Activated T-helper 1 cell treated with anti-CD3 and anti-CD28 coated beads, Interleukin-12 subunit alpha, Interleukin-12 subunit beta, Interleukin-2, Interleukin-4 antibody, amounts not matched to agents 30 ng/mL and 10 ng/mL and 1 ng/mL, durations not matched to agents 14 hours and 24 hours and 36 hours (primary cell): ENCODE results near the gene BMPR2. TPM values are rescaled to one million over a fixed set of nuclear protein-coding genes. Genes with fewer than 3 reads are reported as not detected.
"Not testable (repeated sequence)": the region's sequence is repeated elsewhere in the genome, so short reads cannot be mapped to it uniquely, and the experiment has no call there.

Experiments
- DNase-seq: peaks from one replicate; pipeline ENCODE4 v3.0.0; 2021; ENCODE audit warnings: low spot score
- H3K27ac Mint-ChIP-seq: one replicate; pipeline ENCODE4 v1.8.0; 2021; ENCODE audit warnings: mild to moderate bottlenecking, mixed read lengths
- H3K27me3 Mint-ChIP-seq: one replicate; pipeline ENCODE4 v1.8.0; 2022; ENCODE audit warnings: mild to moderate bottlenecking, moderate library complexity, mixed read lengths; ENCODE audit not compliant: insufficient read depth
- H3K36me3 Mint-ChIP-seq: one replicate; pipeline ENCODE4 v1.8.0; 2021; ENCODE audit warnings: low read depth, mixed read lengths
- H3K4me1 Mint-ChIP-seq: one replicate; pipeline ENCODE4 v1.8.0; 2021; ENCODE audit warnings: low read depth, mixed read lengths
- H3K4me3 Mint-ChIP-seq: one replicate; pipeline ENCODE4 v1.8.0; 2021; ENCODE audit warnings: mild to moderate bottlenecking, moderate library complexity, mixed read lengths
- H3K9me3 Mint-ChIP-seq: one replicate; pipeline ENCODE4 v1.8.0; 2021; ENCODE audit warnings: mixed read lengths
- intact Hi-C: fragments of 100-400 bp; cut with micrococcal nuclease; formaldehyde crosslinking; loops from one replicate; pipeline ENCODE4 v1.15.1; 2024
- total RNA-seq: library from RNA; stranded (reverse); gene quantifications from 2 replicates; pipeline ENCODE4 v1.2.3, GENCODE V29; 2022

The BMPR2 gene
- total RNA-seq, 1 donor from 2014 or later: 5.5 TPM

DNA sequence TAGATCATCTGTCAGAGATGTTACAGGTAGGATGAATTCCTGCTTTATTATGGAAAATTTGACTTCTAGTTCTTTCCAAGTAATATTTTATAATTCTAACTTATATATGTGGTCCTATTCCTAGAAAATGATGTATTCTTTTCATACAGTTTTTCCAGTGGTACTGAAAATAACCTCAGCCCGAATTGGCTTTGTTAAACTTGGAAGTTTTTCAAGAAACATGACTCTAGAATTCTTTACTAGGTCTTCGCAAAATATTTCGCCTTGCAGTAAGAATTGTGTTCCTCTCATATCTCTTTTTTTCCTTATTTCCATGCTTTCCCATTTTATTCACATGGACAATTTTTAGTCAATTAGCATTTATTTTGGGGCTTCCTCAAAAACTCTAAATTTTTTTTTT is 60.5 kb downstream of the BMPR2 start:
- intact Hi-C loops: no loop called here
- DNase-seq: no peak
- peaks cover 1% of the 10 kb centered on the region for H3K36me3 Mint-ChIP-seq
- no peaks in the 10 kb centered on the region for H3K27me3 Mint-ChIP-seq
- no peaks in the 10 kb centered on the region for H3K9me3 Mint-ChIP-seq
- H3K4me3 Mint-ChIP-seq: no peak overlapping the region
- no peaks in the 10 kb centered on the region for H3K4me1 Mint-ChIP-seq
- no peak overlapping the region for H3K27ac Mint-ChIP-seq

GRCh38 chr2:202440117-202440516 is 64.0 kb downstream of the BMPR2 start:
- H3K27me3 Mint-ChIP-seq, H3K4me3 Mint-ChIP-seq, H3K36me3 Mint-ChIP-seq, H3K9me3 Mint-ChIP-seq, H3K27ac Mint-ChIP-seq, DNase-seq, intact Hi-C loops, H3K4me1 Mint-ChIP-seq: not testable (repeated sequence)

DNA sequence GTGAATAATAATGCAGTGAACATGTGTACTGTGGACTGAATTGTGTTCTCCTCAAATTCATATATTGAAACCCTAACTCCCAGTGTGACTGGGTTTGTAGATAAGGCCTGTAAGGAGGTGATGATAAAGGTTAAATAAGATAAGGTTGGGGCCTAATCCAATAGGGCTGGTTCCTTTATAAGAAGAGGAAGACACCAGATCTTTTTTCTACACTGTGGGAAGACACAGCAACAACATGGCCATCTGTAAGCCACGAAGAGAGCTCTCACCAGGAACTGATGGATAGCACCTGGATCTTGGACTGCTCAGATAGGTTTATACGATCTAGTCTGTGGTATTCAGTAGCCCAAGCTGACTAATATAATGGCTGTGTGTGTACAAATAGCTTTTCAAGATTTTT is 66.8 kb downstream of the BMPR2 start:
- peaks cover 10% of the 10 kb centered on the region for H3K4me1 Mint-ChIP-seq
- no peaks in the 10 kb centered on the region for H3K36me3 Mint-ChIP-seq
- DNase-seq: no peak
- H3K9me3 Mint-ChIP-seq: no peaks in the 10 kb centered on the region
- no peak overlapping the region for H3K27ac Mint-ChIP-seq
- no peak overlapping the region for H3K4me3 Mint-ChIP-seq
- no peaks in the 10 kb centered on the region for H3K27me3 Mint-ChIP-seq
- intact Hi-C loops: no loop called here

DNA sequence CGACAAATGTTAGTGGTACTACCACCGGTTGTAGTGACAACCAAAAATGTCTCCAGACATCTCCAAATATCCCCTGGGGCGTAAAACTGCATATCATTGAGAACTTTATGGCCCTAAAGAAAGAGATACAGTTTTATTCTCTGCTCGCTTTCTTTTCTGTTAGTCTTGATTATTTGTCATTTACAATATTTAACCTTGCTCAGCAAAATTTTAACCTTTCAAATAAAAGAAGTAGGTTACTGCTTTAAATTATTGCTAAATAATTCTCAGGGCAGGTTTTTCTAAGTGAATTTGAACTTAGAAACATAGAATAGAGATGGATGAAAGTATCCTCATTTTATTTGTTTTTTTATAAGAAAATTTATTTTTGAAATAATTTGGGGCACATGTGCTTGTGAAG is 67.9 kb downstream of the BMPR2 start:
- no peaks in the 10 kb centered on the region for H3K36me3 Mint-ChIP-seq
- no peaks in the 10 kb centered on the region for H3K27me3 Mint-ChIP-seq
- no peak overlapping the region for H3K27ac Mint-ChIP-seq
- intact Hi-C loops: no loop called here
- H3K4me1 Mint-ChIP-seq: peaks cover 10% of the 10 kb centered on the region
- no peaks in the 10 kb centered on the region for H3K9me3 Mint-ChIP-seq
- no peak for DNase-seq
- no peak overlapping the region for H3K4me3 Mint-ChIP-seq

DNA sequence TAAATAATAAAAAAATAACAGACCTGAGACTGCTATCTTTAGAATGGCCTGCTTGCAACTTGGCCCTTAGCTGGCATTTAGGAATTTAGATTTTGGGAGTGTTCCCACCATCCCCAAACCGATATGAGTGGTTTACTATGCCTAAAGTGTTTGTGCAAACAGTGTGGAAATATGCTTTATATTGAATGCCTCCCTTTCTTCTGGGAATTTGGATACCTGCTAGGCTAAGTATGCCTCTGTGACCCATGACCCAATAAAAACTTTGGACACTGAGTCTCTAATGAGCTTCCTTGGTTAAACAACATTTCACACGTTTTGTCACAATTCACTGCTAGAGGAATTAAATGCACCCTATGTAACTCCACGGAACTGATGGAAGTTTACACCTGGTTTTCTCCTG is 73.2 kb downstream of the BMPR2 start:
- no peak overlapping the region for H3K27ac Mint-ChIP-seq
- H3K36me3 Mint-ChIP-seq: no peaks in the 10 kb centered on the region
- H3K27me3 Mint-ChIP-seq: no peaks in the 10 kb centered on the region
- intact Hi-C loops: no loop called here
- no peaks in the 10 kb centered on the region for H3K4me1 Mint-ChIP-seq
- H3K9me3 Mint-ChIP-seq: no peaks in the 10 kb centered on the region
- H3K4me3 Mint-ChIP-seq: no peak overlapping the region
- no peak for DNase-seq

- no peaks in the 10 kb centered on the region for H3K9me3 Mint-ChIP-seq
- DNase-seq: no peak
Measured at GRCh38 chr2:202450785-202451184, 74.7 kb downstream of the BMPR2 start.

DNA sequence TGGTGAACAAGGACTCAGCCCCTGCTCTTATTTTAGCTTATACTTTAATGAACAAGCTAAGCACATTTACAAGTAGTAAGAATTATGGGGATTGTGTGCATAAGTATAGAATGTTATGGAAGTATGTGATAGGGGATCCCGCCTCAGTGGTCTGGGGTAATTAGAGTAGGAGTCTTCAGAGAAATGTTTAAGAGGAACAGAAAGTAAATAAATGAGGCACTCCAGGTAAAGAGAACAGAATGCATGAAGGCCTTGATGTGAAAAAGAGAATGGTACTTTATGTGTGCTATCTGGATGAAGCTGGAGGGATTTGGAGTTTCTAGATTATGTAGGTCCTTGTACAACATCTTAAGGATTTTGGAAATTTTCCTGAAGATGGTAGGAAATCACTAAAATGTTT is 76.6 kb downstream of the BMPR2 start:
- H3K4me3 Mint-ChIP-seq: no peak overlapping the region
- DNase-seq: no peak
- no peaks in the 10 kb centered on the region for H3K4me1 Mint-ChIP-seq
- H3K36me3 Mint-ChIP-seq: no peaks in the 10 kb centered on the region
- H3K27ac Mint-ChIP-seq: no peak overlapping the region
- no peaks in the 10 kb centered on the region for H3K9me3 Mint-ChIP-seq
- intact Hi-C loops: no loop called here
- no peaks in the 10 kb centered on the region for H3K27me3 Mint-ChIP-seq

More at GRCh38 chr2:202450785-202451184, 74.7 kb downstream of the BMPR2 start:
- Mint-ChIP-seq H3K27me3 (no peaks in the 10 kb centered on the region), H3K36me3 (no peaks in the 10 kb centered on the region), H3K4me3 (no peak overlapping the region), H3K27ac (no peak overlapping the region), H3K4me1 (no peaks in the 10 kb centered on the region)
- intact Hi-C loops: no loop called here

- intact Hi-C loops: no loop called here
- Mint-ChIP-seq H3K27me3 (no peaks in the 10 kb centered on the region), H3K4me3 (no peak overlapping the region), H3K9me3 (no peaks in the 10 kb centered on the region), H3K36me3 (no peaks in the 10 kb centered on the region), H3K27ac (no peak overlapping the region), H3K4me1 (no peaks in the 10 kb centered on the region)
- DNase-seq: no peak
Measured at GRCh38 chr2:202454536-202454935, 78.4 kb downstream of the BMPR2 start.

GRCh38 chr2:202455114-202455513 is 79.0 kb downstream of the BMPR2 start:
- Mint-ChIP-seq H3K36me3 (no peaks in the 10 kb centered on the region), H3K27me3 (no peaks in the 10 kb centered on the region), H3K27ac (no peak overlapping the region), H3K4me3 (no peak overlapping the region), H3K4me1 (no peaks in the 10 kb centered on the region), H3K9me3 (no peaks in the 10 kb centered on the region)
- intact Hi-C loops: no loop called here
- no peak for DNase-seq

DNA sequence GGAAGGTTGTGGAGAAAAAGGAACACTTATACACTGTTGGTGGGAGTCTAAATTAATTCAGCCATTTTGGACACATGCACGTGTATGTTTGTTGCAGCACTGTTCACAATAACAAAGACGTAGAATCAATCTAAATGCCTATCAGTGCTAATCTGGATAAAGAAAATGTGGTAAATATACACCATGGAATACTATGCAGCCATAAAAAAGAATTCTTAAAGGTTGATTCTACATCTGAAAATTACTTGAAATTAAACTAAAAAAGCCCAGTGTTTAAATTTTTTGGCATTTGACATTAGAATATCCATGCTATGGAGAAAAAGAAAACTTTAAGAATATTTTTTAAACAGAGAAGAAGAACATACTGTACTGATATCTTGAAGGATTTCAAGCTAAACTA is 84.0 kb downstream of the BMPR2 start:
- no peaks in the 10 kb centered on the region for H3K4me1 Mint-ChIP-seq
- intact Hi-C loops: no loop called here
- H3K36me3 Mint-ChIP-seq: no peaks in the 10 kb centered on the region
- no peak for DNase-seq
- H3K4me3 Mint-ChIP-seq: no peak overlapping the region
- H3K27me3 Mint-ChIP-seq: no peaks in the 10 kb centered on the region
- H3K9me3 Mint-ChIP-seq: no peaks in the 10 kb centered on the region
- no peak overlapping the region for H3K27ac Mint-ChIP-seq

DNA sequence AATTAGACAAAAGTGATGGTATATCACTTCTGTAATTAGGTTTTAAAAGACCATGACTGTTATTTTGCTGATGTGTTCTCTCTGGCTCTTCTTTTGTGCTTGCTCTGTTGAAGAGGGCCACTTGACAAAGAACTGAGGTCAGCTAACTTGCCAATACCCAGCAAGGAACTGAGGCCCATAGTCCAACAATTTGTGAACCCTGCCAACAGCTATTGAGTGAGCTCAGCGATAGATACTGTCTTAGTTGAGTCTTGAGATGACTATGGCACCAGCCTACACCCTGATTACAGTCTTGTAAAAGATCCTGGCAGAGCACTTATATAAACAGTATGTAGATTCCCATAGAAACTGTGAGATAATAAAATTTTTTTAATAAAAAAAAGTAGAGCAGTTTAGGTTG is 103.0 kb downstream of the BMPR2 start:
- no peaks in the 10 kb centered on the region for H3K9me3 Mint-ChIP-seq
- H3K36me3 Mint-ChIP-seq: no peaks in the 10 kb centered on the region
- no peaks in the 10 kb centered on the region for H3K27me3 Mint-ChIP-seq
- H3K4me1 Mint-ChIP-seq: peaks cover 10% of the 10 kb centered on the region
- H3K4me3 Mint-ChIP-seq: no peak overlapping the region
- DNase-seq: no peak
- intact Hi-C loops: no loop called here
- no peak overlapping the region for H3K27ac Mint-ChIP-seq

DNA sequence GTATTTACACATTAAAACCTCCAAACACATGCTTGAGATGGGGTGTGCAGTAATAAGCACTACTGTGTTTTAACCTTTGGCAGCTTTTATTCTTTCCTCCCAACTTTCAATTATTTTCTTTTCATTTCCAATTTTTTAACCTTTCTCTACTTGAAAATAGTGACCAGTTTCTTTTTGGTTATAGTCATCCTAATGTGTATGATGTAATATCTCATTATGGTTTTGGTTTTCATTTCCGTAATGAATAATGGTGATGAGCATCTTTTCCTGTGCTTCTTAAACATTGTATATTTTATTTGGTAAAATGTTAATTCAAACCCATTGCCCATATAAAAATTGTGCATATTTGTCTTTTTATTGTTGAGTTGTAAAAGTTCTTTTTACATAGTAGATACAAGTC is 103.5 kb downstream of the BMPR2 start:
- Mint-ChIP-seq H3K27ac (no peak overlapping the region), H3K27me3 (no peaks in the 10 kb centered on the region), H3K4me1 (peaks cover 10% of the 10 kb centered on the region), H3K36me3 (no peaks in the 10 kb centered on the region), H3K4me3 (no peak overlapping the region), H3K9me3 (no peaks in the 10 kb centered on the region)
- no peak for DNase-seq
- intact Hi-C loops: no loop called here

DNA sequence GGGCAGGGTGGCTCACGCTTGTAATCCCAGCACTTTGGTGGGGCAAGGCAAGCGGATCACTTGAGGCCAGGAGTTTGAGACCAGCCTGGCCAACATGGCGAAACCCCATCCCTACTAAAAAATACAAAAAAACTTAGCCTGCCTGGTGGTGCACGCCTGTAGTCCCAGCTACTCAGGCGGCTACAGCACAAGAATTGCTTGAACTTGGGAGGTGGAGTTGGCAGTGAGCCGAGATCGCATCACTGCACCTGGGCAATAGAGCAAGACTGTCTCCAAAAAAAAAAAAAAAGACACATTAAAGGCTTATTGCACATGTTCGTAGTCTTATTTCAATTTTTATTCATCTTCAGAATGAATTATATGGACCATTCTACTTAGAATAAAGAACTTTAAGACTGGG is 110.2 kb downstream of the BMPR2 start:
- intact Hi-C loops: no loop called here
- Mint-ChIP-seq H3K27ac (no peak overlapping the region), H3K4me1 (no peaks in the 10 kb centered on the region), H3K36me3 (no peaks in the 10 kb centered on the region), H3K27me3 (no peaks in the 10 kb centered on the region), H3K9me3 (no peaks in the 10 kb centered on the region), H3K4me3 (no peak overlapping the region)
- no peak for DNase-seq

DNA sequence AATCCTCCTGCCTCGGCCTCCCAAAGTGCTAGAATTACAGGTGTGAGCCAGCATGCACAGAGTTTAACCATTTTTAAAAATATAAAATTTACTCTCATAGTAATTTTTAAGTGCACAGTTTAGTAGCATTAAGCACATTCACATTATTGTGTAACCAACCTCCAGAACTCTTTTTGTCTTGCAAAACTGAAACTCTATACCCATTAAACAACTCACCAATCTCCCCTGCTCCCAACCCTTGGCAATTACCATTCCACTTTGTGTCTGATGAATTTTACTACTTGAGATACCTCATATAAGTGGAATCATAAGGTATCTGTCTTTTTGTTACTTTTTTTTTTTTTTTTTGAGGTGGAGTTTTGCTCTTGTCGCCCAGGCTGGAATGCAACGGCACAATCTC is 112.5 kb downstream of the BMPR2 start:
- Mint-ChIP-seq H3K27me3 (no peaks in the 10 kb centered on the region), H3K4me3 (no peak overlapping the region), H3K4me1 (no peaks in the 10 kb centered on the region), H3K36me3 (no peaks in the 10 kb centered on the region), H3K9me3 (no peaks in the 10 kb centered on the region), H3K27ac (no peak overlapping the region)
- intact Hi-C loops: no loop called here
- DNase-seq: no peak
